Sigmoid colon (tissue), 4 donors: ENCODE results near the gene PIM3.

Experiments used
- CTCF ChIP-seq, 4 experiments: fragments of 450-650 bp in 3 of 4; fragments of 200-600 bp in 1 of 4; IDR thresholded peaks; one replicate each; pipeline ENCODE4 v1.5.1; 2016 to 2019; ENCODE audit warnings: antibody characterized with exemption in 4 of 4, mild to moderate bottlenecking in 3 of 4, moderate library complexity in 2 of 4
- POLR2A ChIP-seq, 2 donors: fragments of 450-650 bp; IDR thresholded peaks; one replicate each; pipeline ENCODE4 v1.6.1; 2016; ENCODE audit warnings: antibody characterized with exemption in 2 of 2, mild to moderate bottlenecking in 2 of 2, moderate library complexity in 2 of 2
- POLR2AphosphoS5 ChIP-seq, 4 donors: sonication (generic); formaldehyde crosslinking; IDR thresholded peaks; one replicate each; pipeline ENCODE4 v1.6.1; 2017; ENCODE audit warnings: antibody characterized with exemption in 4 of 4

- TF ChIP-seq CTCF (IDR thresholded peaks at IDR 0.05) (no peak), POLR2AphosphoS5 (IDR thresholded peaks at IDR 0.05) (no peak), POLR2A (IDR thresholded peaks at IDR 0.05) (no peak)
Observed at GRCh38 chr22:49948116-49948957, 12.2 kb upstream of the PIM3 start.
